ENCODE results near the gene NUP214.
A peak's percentile ranks its signal among the peaks of the same experiment; 100 is the strongest.
"Not testable (repeated sequence)": the region's sequence is repeated elsewhere in the genome, so short reads cannot be mapped to it uniquely, and the experiment has no call there.

NUP214 gene

DNA sequence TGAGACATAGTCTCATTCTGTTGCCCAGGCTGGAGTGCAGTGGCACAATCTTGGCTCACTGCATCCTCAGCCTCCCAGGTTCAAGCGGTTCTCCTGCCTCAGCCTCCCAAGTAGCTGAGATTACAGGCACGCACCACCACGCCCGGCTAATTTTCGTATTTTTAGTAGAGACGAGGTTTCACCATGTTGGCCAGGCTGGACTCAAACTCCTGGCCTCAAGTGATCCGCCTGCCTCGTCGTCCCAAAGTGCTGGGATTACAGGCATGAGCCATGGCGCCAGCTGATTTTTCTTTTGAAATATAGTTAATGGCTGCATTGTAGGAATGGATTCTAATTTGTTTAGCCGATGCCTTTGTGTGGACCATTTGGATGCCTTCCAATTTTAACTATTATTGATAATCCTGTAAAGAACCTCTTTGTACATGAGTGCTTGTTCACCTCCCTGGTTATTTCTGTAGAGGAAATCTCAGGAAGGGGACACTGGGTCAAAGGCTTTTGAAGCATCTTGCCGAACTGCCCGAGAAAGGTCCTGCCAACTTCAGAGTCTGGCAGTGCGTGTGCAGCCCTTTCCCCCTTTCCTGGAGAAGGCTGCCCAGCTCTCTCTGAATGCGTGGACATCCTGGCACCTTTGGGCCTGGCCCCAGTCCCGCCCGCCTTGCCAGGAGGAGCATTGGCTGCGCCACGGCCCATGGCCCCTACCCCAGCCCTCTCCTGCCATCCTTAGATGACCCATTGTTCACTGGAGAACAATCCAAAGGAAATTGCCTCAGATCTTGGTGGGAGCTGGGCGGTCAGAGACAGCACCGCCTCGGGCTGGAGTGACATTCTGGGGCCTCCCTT is 8.9 kb upstream of the NUP214 start:
- no peak for DNase-seq (ENCODE audit: low read depth in 1 of 2, low spot score in 1 of 2)

GRCh38 chr9:131117121-131117761 is 8.1 kb upstream of the NUP214 start:
- no peak for DNase-seq (ENCODE audit: low read depth in 1 of 2, low spot score in 1 of 2)

GRCh38 chr9:131117762-131118145 is 7.6 kb upstream of the NUP214 start:
- DNase-seq (ENCODE audit: low read depth in 1 of 2, low spot score in 1 of 2) = no peak

- DNase-seq (ENCODE audit: low read depth in 1 of 2, low spot score in 1 of 2) = no peak
Measured at GRCh38 chr9:131119600-131119999, 5.8 kb upstream of the NUP214 start.

- no peak for DNase-seq (ENCODE audit: low read depth in 1 of 2, low spot score in 1 of 2)
Measured at GRCh38 chr9:131120620-131121228, 4.7 kb upstream of the NUP214 start.

- DNase-seq (ENCODE audit: low read depth in 1 of 2, low spot score in 1 of 2) = no peak
Measured at GRCh38 chr9:131121346-131121745, 4.0 kb upstream of the NUP214 start.

- DNase-seq (ENCODE audit: low read depth in 1 of 2, low spot score in 1 of 2) = no peak
Measured at GRCh38 chr9:131122158-131122557, 3.2 kb upstream of the NUP214 start.

GRCh38 chr9:131125038-131125287 is 423 bp upstream of the NUP214 start:
- DNase-seq (ENCODE audit: low read depth in 1 of 2, low spot score in 1 of 2) = peak in 1 of 2 donors; percentile 2

GRCh38 chr9:131126059-131126426 is 657 bp downstream of the NUP214 start:
- DNase-seq (ENCODE audit: low read depth in 1 of 2, low spot score in 1 of 2) = no peak

GRCh38 chr9:131129183-131129582 is 3.8 kb downstream of the NUP214 start:
- no peak for DNase-seq (ENCODE audit: low read depth in 1 of 2, low spot score in 1 of 2)

DNA sequence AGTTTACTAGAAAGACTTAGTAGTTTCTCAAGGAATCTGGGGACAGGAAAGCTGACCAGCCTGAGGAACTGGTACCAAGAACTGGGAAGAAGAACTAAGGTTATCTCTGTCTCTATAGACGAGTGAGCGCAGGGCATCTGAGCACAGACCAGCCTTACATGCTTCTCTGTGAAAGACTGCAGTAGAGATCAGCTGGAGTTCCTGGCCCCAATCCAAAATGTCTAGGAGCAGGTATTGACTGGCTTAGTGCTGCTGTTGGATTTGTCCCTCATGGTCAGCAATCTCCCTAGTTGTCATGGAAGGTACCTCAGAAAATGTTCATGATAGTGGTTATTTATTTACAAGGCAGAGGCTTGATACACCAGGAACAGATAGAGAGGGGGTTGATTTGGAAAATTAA is 13.3 kb downstream of the NUP214 start:
- no peak for DNase-seq (ENCODE audit: low read depth in 1 of 2, low spot score in 1 of 2)

DNA sequence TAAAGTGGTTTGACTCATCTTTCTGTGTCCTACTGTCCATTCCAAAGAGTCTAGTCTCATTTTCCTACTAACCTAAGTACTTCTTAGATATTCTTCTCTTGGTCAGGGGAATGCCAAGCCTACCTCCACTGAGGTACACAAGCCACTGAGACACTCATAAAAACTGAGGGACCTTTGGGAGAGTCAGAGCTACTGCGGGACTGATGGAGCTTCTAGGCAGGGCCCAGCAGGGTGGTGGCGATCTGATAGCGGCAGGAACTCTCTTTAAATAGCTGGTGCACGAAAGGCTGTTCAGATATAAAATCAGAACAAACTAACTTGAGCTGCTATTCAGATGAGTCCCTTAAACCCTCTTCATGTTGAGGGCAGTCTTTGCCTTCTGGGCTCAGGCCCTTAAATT is 14.7 kb downstream of the NUP214 start:
- no peak for DNase-seq (ENCODE audit: low read depth in 1 of 2, low spot score in 1 of 2)

DNA sequence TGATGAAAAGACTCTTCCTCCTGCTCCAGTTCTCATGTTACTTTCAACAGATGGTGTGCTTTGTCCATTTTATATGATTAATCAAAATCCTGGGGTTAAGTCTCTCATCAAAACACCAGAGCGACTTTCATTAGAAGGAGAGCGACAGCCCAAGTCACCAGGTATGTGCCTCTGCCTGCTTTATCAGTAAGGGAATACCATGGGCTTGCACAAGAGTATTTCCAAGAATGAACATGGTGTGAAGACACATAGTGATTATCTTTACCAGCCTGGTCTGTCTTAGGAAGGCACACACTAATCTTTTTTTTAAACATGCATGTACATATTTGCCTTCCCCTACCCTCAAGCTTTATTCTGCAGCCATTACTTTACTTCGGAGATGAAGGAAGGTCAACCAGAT is 15.2 kb downstream of the NUP214 start:
- DNase-seq (ENCODE audit: low read depth in 1 of 2, low spot score in 1 of 2) = no peak

GRCh38 chr9:131142160-131142559 is 16.8 kb downstream of the NUP214 start:
- no peak for DNase-seq (ENCODE audit: low read depth in 1 of 2, low spot score in 1 of 2)

DNA sequence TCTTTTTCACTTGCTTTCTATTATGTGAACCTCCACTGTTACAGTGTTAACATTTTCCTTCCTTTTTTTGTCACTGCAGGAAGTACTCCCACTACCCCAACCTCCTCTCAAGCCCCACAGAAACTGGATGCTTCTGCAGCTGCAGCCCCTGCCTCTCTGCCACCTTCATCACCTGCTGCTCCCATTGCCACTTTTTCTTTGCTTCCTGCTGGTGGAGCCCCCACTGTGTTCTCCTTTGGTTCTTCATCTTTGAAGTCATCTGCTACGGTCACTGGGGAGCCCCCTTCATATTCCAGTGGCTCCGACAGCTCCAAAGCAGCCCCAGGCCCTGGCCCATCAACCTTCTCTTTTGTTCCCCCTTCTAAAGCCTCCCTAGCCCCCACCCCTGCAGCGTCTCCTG is 18.8 kb downstream of the NUP214 start:
- DNase-seq (ENCODE audit: low read depth in 1 of 2, low spot score in 1 of 2) = no peak

GRCh38 chr9:131145245-131145644 is 19.9 kb downstream of the NUP214 start:
- no peak for DNase-seq (ENCODE audit: low read depth in 1 of 2, low spot score in 1 of 2)

DNA sequence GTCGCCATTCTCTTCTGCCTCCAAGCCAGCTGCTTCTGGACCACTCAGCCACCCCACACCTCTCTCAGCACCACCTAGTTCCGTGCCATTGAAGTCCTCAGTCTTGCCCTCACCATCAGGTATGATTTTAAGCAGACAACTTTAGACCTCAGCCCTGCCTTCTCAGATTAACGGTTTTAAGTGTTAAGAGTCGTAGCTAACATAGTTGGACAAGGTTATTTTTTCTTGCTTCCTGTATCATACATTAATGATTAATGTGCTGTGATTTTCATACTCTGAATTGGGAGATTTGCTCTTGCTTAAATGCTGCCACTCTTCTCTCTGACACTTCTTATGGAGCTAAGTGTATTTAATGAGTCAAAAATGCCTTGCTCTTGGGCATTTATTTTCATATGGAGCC is 20.8 kb downstream of the NUP214 start:
- no peak for DNase-seq (ENCODE audit: low read depth in 1 of 2, low spot score in 1 of 2)

GRCh38 chr9:131148276-131148675 is 22.9 kb downstream of the NUP214 start:
- no peak for DNase-seq (ENCODE audit: low read depth in 1 of 2, low spot score in 1 of 2)

- DNase-seq (ENCODE audit: low read depth in 1 of 2, low spot score in 1 of 2) = no peak
Measured at GRCh38 chr9:131148966-131149687, 23.7 kb downstream of the NUP214 start.

GRCh38 chr9:131149688-131150053 is 24.3 kb downstream of the NUP214 start:
- DNase-seq (ENCODE audit: low read depth in 1 of 2, low spot score in 1 of 2) = no peak

DNA sequence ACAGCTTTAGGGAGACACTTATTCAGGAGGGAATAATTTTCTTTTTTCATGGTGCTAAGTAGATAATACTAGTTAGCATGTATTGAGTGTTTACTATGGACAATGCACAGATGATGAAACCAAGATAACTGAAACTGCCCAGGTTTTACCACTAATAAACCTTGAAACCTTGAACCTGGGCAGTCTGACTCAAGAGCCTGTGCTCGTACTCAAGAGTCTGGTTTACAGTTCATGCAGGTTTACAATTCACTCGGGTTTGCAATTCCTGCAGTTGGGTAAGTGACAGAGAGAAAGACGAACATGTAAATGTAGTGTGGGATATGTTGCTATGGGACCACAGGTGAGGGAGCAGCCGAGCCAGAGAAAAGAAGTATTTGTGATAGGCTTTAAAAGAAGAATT is 28.2 kb downstream of the NUP214 start:
- DNase-seq (ENCODE audit: low read depth in 1 of 2, low spot score in 1 of 2) = no peak

GRCh38 chr9:131158673-131159072 is 33.3 kb downstream of the NUP214 start:
- DNase-seq (ENCODE audit: low read depth in 1 of 2, low spot score in 1 of 2) = not testable (repeated sequence)

Data from activated CD4-positive, alpha-beta T cell treated with anti-CD3 and anti-CD28 coated beads, Interleukin-2, amount 50 U/mL, for 24 hours (primary cell).